SIG-M5 (cell line): ENCODE measurements around the gene MRPL27.
"Not testable (repeated sequence)": the region's sequence is repeated elsewhere in the genome, so short reads cannot be mapped to it uniquely, and the experiment has no call there.

ENCODE experiments used
- DNase-seq: peaks from one replicate; lab custom pipeline; 2025; lab: John Stamatoyannopoulos, UW

Gene MRPL27

GRCh38 chr17:50372758-50373556 lies at the start of gene MRPL27, which contains the start of gene EME1:
Gene MRPL27, minus strand, starts transcription at chr17:50373184. Its CDS starts 14 bp downstream, at chr17:50373170.
Gene EME1, plus strand, starts transcription at chr17:50373229. Its CDS starts 1,980 bp downstream, at chr17:50375209.
- DNase-seq = peak; percentile 50

- DNase-seq = no peak
These were observed 49.8 kb upstream of the MRPL27 start for GRCh38 chr17:50422738-50423137.

GRCh38 chr17:50421308-50422051 lies 48.5 kb upstream of the MRPL27 start:
- no peak for DNase-seq

GRCh38 chr17:50420419-50421112 lies 47.6 kb upstream of the MRPL27 start:
- DNase-seq = no peak

GRCh38 chr17:50419577-50419976 lies 46.6 kb upstream of the MRPL27 start:
- DNase-seq = not testable (repeated sequence)

GRCh38 chr17:50414808-50415207 lies 41.8 kb upstream of the MRPL27 start:
- DNase-seq = no peak

GRCh38 chr17:50412188-50412732 lies 39.3 kb upstream of the MRPL27 start:
- no peak for DNase-seq

GRCh38 chr17:50407921-50408320 lies 34.9 kb upstream of the MRPL27 start:
- DNase-seq = no peak

- DNase-seq = no peak
These were observed 33.6 kb upstream of the MRPL27 start for GRCh38 chr17:50406578-50406977.

- not testable (repeated sequence) for DNase-seq
These were observed 32.4 kb upstream of the MRPL27 start for GRCh38 chr17:50405351-50405750.

GRCh38 chr17:50399591-50399990 lies 26.6 kb upstream of the MRPL27 start:
- DNase-seq = not testable (repeated sequence)

GRCh38 chr17:50398672-50399071 lies 25.7 kb upstream of the MRPL27 start:
- DNase-seq = not testable (repeated sequence)

- no peak for DNase-seq
These were observed 24.9 kb upstream of the MRPL27 start for GRCh38 chr17:50397919-50398285.

- no peak for DNase-seq
These were observed 24.3 kb upstream of the MRPL27 start, which contains the start of gene LRRC59 for GRCh38 chr17:50397111-50397918. Gene LRRC59, minus strand, starts transcription at chr17:50397523. Its CDS starts 206 bp downstream, at chr17:50397317.

- no peak for DNase-seq
These were observed 23.5 kb upstream of the MRPL27 start for GRCh38 chr17:50396261-50397110.

- DNase-seq = no peak
These were observed 21.7 kb upstream of the MRPL27 start for GRCh38 chr17:50394711-50395110.

GRCh38 chr17:50393700-50394099 lies 20.7 kb upstream of the MRPL27 start:
- no peak for DNase-seq

GRCh38 chr17:50392621-50393020 lies 19.6 kb upstream of the MRPL27 start:
- DNase-seq = no peak

GRCh38 chr17:50389534-50389933 lies 16.6 kb upstream of the MRPL27 start:
- no peak for DNase-seq

- DNase-seq = no peak
These were observed 15.7 kb upstream of the MRPL27 start for GRCh38 chr17:50388728-50389127.
